Inflammatory macrophage treated with lipopolysaccharide for 1 hour (primary cell): ENCODE results near the gene EPS15.

Experiments used
- DNase-seq, 2 donors: peaks; one replicate each; pipeline ENCODE4 v3.0.0-alpha.2; 2020 to 2022

EPS15 gene

DNA sequence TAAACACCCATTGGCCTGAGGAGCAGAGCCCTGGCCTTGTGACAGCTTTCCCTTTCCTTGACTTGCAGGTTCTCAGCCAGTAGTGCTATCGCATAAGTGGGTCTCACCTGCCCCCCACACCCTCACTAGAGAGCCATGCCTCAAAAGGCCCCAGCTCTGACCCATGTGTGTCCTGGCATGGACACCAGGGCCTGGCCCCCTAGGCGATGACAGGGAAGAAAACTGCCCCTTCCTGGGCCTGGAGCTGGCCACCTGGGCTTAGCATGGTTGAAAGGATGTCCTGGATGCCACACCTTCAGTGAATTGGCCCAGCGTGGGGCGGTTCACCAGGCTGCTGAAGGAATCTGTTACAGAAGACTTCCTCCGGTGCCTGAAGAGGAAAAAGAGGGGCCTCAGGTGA is 207.2 kb downstream of the EPS15 start:
- no peak for DNase-seq

DNA sequence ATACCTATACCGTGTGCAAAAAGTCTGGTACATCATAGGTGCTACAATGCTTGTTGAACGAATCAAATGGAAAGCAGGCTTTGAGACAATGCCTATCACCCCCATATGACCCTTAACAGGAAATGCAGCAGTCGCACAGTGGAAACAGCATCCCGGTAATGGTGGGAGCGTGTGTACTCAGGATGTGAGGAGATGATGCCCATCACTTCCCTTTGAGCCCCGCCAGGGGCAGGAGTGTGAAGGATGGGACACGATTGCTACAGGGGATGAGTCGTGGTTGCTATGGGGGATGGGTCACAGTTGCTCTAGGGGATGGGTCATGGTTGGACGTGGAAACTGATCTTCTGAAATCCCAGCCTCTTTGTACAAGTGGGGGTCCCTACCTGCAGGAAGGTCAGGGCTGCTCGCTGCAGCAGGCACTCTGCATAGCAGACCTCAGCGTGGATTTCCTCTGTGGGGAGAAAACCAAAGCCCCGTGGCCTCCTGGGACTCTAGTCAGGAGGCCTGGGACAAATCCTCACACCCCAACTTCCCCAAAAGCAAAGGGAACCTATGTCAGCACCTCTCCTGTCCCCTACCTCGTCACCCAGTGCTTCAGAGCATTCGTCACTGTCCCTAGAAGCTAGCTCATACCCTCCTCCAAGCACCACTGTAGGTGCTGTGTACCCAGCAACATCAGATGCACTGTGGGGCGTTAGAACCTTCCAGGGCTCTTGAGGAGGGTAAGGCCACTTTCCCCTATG is 208.0 kb downstream of the EPS15 start:
- DNase-seq, result no peak

GRCh38 chr1:51309291-51309690 is 209.8 kb downstream of the EPS15 start:
- DNase-seq, result no peak

GRCh38 chr1:51308636-51309035 is 210.4 kb downstream of the EPS15 start:
- DNase-seq, result no peak

GRCh38 chr1:51306950-51307349 is 212.1 kb downstream of the EPS15 start:
- DNase-seq, result no peak

GRCh38 chr1:51305371-51305823 is 213.7 kb downstream of the EPS15 start:
- DNase-seq, result no peak

DNA sequence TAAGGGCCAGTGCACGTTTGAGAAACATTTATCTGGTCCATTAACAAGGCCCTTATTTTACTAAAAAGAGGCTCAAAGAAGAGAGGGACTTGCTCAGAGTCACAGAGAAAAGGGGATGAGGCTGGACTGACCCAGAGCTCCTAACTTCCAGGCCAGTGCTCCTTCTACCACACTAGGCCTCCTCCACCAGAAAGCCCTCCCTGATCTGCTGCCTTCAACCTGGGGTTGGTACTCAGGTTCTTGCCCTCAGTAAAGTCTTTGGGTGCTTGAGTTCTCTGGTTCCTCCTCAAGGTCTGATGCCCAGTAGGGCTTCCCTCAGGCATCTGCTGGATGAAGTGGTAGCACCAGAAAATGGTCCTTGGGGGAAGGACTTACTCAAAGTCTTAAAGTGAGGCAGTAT is 214.7 kb downstream of the EPS15 start:
- no peak for DNase-seq
